Hepatocyte (in vitro differentiated cells): ENCODE data around the gene CNTNAP2.

ENCODE experiments used
- CTCF ChIP-seq: fragments of 200-600 bp; sonication (generic); IDR thresholded peaks from 2 replicates; pipeline ENCODE4 v1.5.1; 2016; ENCODE audit warnings: antibody characterized with exemption, mild to moderate bottlenecking; ENCODE audit not compliant: poor library complexity
- EZH2 ChIP-seq: fragments of 200-600 bp; sonication (generic); IDR thresholded peaks from 2 replicates; pipeline ENCODE4 v1.6.1; 2016; ENCODE audit warnings: antibody characterized with exemption, mild to moderate bottlenecking, borderline replicate concordance
- EZH2phosphoT487 ChIP-seq: fragments of 200-600 bp; sonication (generic); IDR thresholded peaks from one replicate; pipeline ENCODE4 v1.6.1; 2018; ENCODE audit warnings: antibody characterized with exemption, mild to moderate bottlenecking, low read depth, moderate library complexity; ENCODE audit not compliant: unreplicated experiment, severe bottlenecking

- TF ChIP-seq CTCF, result no peak
- no peak for TF ChIP-seq EZH2
- no peak for TF ChIP-seq EZH2phosphoT487
Observed at GRCh38 chr7:148204639-148205304, 2088.2 kb downstream of the CNTNAP2 start.
